Daoy (cell line): ENCODE measurements around the gene THG1L. TPM values are rescaled to one million over a fixed set of nuclear protein-coding genes. Genes with fewer than 3 reads are reported as not detected.
"Not testable (repeated sequence)": the region's sequence is repeated elsewhere in the genome, so short reads cannot be mapped to it uniquely, and the experiment has no call there.

Experiments used
- DNase-seq: peaks from one replicate; pipeline ENCODE4 v3.0.0-alpha.2; 2015; ENCODE audit warnings: low read depth
- total RNA-seq: library from RNA; depleted of rRNA; stranded (reverse); fragments of >200 nt; shearing (Covaris generic); gene quantifications from 2 replicates; pipeline ENCODE4 v1.2.3, GENCODE V29; 2014

THG1L gene
- total RNA-seq, 1 experiment from 2014 or later, result 21.7 TPM

DNA sequence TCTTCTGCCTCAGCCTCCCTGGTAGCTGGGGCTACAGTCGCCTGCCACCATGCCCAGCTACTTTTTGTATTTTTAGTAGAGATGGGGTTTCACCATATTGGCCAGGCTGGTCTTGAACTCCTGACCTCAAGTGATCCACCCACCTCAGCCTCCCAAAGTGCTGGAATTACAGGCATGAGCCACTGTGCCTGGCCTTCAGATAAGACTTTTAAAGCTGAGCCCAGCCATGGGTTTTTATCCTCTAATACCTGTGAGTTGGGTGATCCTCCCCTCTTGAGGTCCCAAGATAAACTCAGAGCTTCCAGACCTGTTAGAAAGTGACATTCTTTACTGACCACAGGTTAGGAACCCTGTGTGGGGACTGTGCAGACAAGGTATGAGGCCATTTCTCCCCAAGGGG lies 3.4 kb upstream of the THG1L start:
- not testable (repeated sequence) for DNase-seq

DNA sequence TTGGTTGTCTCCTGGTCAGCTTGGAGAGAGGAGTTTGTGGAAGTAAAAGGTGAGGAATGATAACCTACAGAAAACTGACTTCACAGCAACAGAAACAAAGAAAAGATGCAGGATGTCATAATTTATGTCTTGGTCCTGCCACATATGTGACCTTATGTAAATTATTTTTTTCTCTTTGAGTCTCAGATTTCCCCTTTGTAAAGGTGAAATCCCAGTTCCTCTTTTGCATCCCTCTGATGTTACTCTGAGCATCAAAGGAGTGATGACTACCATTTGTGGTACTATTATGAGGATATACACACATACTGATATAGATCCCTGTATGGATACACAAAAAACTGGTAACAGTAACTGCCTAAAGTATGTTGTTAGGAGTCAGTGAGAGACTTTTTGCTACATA lies 1.4 kb upstream of the THG1L start:
- DNase-seq, result no peak

DNA sequence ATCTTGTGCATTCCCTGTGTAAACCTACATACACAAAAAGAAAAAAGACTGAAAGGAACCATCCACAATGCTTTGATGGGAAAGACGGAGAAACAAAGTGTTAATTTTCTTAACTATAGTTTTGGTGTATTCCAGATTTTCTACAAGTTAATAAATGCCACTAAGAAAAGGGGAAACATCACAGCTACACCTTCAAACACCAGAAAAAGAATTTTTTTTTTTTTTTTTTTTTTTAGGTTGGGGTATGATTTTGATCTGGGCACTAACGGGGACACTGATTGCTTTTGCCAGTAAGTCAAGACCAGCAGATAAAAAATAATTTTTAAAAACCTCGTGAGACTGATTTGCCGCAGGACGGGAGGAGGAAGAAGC lies 334 bp upstream of the THG1L start:
- no peak for DNase-seq

DNA sequence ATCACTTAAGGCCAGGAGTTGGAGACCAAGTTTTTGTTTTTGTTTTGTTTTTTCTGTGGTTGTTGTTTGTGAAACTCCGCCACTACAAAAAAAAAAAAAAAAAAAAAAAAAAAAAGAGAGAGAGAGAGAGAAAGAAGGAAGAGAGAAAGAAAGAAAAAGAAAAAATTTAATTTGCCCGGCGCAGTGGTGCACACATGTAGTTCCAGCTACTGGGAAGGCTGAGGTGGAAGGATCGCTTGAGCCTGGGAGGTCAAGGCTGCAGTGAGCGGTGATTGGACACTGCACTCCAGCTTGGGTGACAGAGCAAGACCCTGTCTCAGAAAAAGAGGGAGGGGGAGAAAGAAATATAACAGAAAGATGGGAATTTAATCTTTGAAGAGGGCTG lies 902 bp downstream of the THG1L start:
- DNase-seq, result no peak

DNA sequence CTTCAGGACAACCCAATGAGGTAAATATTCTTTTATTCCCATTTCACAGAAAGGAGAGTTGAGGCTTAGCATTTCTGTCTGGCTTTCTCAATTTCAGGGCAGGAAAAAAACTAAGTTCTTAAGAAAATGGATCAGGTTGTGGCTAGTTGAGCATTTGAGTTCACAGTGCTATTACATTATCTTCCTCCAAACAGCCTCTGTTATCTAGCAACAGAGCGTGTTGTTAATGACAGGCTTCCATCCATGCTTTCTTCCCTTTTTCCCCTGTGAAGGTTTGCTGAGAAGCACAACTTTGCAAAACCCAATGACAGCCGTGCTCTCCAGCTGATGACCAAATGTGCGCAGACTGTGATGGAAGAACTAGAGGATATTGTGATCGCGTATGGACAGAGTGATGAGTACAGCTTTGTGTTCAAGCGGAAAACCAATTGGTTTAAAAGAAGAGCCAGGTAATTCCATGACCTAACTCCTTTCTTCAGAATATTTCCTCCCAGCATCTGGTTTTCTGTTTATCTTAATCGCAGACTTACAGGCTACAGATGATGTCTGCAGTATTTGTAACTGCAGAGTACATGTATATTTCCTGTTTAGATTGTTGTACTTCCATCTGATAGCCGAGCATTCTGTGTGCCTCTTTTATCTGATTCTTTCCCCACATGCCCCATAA lies 1.5 kb downstream of the THG1L start:
- DNase-seq, result no peak

DNA sequence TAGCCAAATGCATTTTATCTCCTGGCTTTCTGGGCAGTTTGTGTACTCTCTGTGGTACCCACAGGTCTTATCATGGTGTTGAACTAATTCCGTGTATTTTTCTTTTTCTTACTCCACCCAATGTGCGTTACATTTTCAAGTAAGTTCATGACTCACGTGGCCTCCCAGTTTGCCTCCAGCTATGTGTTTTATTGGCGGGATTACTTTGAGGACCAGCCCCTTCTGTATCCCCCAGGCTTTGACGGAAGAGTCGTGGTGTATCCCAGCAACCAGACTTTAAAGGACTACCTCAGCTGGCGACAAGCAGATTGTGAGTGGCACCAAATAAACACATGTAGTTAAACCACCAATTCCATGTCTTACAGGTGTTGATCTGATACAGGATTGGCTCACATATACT lies 3.2 kb downstream of the THG1L start:
- no peak for DNase-seq

DNA sequence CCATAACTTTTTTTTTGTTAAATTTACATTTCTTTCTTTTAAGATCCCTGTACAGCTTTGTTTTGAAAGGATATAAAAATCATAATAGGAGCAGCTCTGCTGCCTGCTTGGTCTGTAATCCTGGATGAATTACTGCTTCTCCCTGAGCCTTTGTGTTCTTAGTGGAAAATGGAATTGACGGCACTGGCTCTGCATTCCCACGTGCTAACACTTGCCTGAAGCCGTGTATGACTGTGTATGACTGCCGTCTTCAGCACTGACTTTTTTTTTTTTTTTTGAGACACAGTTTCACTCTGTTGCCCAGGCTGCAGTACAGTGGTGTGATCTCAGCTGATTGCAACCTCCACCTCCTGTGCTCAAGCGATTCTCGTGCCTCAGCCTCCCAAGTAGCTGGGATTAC lies 4.8 kb downstream of the THG1L start:
- no peak for DNase-seq

DNA sequence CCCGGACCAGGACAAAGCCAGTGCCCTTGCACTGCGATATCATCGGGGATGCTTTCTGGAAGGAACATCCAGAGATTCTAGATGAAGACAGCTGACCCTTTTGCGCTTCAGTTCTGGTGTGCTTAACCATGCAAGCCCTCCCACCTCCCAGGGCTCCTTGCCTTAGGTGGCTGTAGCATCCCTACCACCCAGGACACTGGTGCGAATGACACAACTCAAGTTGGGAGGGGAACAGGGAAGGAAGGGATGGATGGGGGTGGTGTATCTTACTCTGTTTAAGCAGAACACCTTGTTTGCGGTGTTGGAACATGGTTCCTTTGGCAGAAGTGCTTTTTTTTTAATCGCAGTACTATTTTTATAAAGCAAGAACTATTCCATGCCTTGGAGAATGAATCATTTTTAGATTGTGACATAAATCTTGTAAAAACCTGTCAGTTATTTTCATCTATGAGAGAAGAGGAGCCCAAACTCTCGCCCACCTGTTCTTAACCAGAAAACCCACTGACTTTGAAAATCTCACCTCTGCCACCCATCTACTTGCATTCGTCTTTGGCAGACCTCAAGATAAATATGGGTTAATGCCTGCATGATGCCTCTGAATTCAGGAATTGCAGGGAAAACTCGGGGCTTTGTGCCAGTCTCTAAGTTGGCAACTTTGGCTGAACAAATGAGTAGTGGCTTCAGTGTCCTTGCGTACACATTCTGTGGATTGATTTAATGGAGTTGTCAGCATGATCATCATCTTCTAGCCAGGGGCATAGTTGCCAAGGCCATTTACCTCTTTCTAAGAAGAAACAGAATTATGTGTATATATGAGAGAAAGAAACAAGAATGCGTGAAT lies 8.4 kb downstream of the THG1L start:
- no peak for DNase-seq

DNA sequence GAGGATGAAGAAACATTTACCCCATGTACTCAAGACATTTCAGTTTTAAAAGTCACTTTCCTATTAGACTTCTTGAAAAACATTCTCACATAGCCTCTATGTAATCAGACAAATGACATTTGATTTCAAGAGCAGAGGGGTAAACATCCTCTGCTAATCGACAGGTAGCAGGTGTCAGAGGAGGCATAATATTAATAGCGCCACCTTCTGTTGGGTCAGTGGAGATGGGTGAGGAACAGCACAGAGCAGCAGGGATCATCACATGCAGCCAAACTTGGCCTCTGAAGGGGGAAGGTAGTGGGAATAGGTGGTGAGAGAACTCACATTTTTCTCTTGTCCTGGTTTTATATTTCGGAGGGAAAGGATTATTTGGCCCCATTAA lies 9.0 kb downstream of the THG1L start:
- DNase-seq, result peak; percentile 28

DNA sequence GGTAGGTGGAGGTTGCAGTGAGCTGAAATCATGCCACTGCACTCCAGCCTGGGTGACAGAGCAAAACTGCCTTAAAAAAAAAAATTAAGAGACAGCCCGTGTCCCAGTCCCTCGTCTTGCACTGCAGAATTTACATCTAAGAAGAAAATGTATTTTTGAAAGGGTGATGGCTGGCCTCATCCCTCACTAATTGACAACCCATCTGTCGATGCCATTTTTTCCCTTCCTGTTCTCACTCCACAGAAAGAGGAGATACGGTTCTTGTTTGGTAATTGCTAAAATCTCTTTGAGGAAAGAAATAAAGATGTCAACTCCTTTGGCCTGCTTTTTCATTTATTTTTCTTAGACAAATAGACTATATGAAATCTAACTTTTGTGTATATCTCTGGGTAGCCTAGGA lies 9.9 kb downstream of the THG1L start:
- no peak for DNase-seq

DNA sequence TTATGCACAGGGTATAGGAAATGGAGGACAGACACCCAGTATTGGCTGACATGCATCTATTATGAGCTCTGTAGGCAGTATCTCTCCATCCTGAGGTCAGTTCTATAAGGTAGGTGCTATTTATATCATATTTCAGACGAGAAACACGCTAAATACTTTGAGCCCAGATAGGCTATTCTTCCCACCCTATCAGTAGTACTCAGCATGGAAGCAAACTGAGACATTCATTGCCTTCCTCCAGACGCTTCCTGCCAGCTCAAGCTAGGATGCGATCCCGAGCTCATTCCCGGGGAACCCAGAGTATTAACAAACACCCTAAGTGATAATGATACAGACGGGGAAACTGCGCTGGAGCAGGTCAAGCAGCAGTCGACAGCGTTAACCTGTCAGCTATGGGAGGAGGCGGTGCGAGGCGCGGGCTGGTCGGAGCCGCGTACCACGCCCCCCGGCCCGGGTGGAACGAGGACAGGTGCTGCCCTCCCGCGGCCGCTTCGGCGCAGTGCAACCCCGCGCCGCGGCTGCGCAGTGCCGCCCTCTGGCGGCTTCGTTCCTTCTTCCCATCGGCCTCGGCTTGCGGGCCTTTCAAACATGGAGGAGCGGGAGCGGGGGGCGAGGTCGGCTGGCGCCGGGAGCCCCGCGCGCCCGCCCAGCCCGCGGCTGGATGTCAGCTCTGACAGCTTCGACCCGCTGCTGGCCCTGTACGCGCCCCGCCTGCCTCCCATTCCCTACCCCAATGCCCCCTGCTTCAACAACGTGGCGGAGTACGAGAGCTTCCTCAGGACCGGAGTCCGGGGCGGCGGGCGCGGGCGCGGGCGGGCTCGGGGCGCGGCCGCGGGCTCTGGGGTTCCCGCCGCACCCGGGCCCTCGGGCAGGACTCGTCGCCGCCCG lies 12.2 kb downstream of the THG1L start, which contains the start of gene LSM11:
LSM11 (plus strand) TSS at position 550 of the 888 bp plus-strand sequence; CDS start at position 589, 39 bp downstream.
- peak; percentile 90 for DNase-seq

DNA sequence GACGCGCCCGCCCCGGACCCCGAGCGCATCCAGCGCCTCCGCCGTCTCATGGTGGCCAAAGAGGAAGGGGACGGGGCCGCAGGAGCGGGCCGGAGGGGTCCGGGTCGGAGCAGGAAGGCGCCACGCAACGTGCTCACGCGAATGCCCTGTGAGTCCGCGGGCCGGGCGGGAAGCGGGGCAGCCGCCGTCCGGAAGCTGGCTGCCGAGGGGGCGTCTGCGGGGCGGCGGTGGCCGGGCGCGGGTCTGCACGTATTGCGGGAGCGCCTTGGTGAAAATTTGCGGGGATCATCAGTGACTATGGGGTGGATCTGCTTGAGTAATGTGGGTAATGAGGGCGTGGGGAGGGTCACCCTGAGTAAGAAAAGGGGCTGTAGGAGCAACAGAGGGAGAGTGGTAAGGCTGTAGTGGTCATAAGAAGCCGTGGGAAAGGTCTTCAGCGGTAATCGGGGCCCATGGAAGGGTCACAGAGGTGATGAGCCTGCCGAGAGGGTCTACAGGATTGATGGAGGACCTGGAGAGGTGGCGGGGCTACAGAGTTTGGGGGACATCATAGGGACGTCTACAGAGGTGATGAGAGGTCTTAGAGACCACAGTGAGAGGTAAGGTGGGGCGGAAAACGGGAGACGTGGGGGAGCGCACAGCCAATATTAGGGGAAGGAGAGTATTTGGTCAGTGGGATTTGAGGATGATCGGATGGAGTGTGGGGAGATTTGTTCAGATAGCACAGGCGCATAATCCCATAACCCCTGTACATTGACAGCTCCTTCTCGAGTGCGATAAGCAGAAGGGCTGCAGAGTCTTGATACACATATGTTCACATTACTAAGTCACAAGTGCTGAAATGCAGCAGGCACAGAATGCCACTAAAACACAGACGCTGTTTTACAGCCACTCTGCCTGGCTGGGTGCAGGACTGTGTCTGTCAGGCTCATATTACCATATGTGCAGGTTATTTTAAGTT lies 13.1 kb downstream of the THG1L start:
- peak; percentile 33 for DNase-seq

DNA sequence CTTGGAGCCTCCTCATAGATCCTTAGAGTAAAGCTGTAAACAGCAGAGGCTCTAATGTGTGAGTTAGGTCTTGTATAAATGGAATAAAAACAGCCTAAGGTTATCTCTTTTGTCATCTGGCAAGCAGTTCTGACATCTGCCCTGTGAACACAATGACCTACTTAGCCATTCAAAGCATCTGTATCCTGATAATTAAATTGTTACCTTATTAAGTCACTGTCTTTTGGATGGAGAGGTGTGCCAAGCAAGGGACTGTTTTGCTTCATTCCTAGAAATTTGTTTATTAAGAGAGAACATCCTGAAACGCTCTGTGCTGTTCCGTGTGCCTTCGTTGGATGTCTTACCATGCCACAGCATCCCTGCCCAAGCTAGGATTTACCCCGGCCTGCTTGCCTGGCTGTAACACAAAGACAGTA lies 13.8 kb downstream of the THG1L start:
- no peak for DNase-seq

DNA sequence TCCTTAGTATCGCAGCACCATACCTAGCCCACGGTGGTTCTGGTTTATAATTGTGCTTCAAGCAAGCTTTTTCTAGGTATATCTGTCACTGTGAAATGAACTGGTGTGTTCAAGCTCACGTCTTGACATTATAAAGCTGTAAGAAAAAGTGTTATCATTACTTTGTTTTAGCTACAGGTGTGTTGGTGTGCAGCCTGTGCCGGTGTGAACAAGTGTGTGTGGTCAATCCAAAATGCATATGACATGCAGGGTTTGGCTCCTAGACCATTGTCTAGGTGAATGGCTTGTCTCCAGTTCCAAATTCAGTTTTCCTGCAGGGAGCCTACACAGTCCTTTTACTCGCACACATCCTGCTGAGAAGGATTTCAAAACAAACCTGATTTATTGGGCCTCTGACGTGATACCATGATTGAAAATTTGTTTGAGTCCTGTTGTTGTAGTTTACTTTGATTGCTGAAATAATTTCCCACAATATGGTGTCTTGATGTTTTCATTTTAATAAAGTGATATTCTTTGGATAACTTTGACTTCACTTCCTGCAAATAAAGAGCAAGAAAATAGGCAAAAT lies 16.0 kb downstream of the THG1L start:
- no peak for DNase-seq

DNA sequence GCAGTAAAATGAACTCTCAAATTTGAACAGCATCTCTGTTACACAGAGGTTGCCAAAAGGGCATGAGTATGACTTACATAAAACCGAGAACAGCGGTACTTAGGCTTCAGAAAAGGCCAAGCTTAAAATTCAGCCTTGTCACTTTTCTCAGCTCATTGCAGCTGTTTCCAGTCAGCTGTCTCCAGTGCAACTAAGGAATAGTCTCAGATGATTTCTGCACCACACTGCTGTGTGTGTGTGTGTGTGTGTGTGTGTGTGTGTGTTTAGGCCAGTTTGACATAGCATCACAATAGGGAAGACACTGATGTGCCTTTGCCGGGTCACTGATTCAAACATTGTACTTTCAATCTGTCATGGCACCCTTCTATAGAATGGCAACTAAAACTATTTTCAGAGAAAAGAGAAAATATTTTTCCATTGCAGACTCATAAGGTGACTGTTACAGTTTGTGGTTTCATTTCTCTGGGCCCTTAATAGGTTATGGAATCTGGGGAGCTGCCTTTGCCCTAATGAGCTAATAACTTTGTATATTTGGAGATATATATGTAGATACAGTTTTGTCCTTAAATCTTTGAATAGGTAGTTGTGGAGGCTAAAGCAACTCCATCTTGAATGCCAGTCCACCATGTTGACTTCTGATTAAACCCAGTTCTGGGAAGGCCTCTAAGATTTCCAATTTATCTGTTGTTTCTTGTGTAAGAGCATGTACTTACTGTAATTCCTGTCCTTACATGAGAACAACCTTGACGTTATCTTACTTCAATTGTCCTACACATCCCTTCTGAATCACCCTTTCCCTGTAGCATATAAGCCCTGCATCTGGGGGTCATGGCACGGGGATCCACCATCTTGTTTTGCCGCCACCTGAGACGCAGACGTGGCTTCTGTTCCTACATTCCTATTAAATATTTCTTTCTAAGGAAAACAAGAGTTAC lies 16.8 kb downstream of the THG1L start:
- DNase-seq, result no peak

DNA sequence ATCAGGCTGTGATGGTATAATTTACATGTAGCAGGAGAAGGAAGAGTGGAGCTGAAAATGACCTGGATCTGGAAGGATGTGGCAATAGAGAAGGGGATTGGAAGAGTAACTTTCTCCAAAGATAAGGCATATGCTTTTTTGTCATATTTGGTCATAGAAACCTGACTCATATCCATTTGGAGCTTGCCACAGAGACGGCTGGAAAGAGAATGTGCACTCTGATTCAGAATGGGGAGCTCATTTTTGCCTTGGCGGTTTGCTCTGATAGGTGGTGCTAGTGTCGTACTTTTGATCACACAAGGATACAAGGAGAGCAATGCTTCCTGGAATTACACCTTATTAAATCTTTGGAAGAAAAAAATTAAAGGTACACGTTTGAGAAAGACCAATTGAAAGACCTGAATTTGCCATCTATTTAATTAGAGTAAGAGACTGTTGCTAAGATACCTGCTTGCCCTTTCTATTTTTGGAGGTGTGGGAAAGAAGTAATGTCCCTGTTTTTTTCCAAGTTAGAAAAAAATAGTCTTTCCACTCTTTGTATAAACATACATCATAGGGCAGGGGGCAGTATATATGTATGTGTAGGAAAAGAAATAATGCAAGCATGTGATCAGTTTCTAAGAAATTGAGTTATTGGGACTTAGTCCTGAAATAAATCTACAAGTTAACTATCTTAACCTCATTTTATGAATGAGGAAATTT lies 17.7 kb downstream of the THG1L start:
- peak; percentile 85 for DNase-seq

DNA sequence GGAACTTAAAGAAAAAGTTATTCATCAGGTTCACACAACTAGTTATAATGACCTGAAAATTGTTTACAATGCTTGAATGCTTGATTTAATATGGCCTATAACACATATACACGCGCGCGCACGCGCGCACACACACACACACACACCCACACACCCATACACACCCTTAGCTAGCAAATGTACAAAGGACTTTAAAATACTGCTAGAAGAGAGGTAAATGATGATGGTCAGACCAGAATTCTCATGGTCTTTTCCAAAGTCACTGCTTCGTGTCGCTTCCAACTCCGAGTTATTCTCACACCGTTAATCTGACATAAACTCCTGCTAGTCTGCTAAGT lies 18.2 kb downstream of the THG1L start:
- no peak for DNase-seq

DNA sequence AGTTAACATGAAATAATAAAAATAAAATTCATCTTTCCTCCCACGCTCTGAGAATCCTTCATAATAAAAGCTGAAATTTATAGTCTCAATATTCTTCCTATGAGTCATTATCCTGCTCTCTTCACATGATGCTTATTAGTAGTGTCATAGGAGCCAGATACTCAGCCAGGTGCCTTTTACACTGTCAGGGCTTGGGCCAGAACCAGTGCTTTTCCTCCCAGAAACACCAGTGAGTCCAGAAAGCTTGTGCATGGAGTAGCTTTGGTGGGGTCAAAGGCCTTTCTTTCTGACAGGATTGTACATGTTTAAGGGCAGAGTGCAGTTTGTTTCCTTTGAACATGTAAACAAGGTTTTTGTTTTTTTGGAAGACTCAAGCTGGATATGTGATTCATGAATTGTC lies 19.1 kb downstream of the THG1L start:
- no peak for DNase-seq

DNA sequence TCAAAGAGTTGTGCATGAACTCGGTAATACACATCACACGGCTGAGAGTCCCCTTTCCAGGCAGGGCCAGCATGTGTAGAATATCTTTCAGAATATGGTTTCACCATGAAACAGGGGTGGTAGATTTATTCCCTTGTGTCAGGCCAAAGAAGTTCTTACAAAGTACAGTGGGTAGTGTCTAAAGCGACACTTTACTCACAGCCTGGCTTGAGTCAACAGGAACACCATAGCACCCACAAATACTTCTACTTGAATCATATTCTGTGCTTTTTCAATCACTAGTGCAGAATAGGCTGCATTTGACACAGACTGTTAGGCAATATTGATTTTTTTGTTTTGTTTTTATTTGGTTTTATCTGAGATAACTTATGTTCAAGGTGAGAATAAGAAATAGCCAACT lies 24.9 kb downstream of the THG1L start:
- no peak for DNase-seq
